RPMI8226 (cell line): ENCODE measurements around the gene RHBDF2.

Source experiments
- DNase-seq: peaks from one replicate; pipeline ENCODE4 v3.0.0-alpha.2; 2015

RHBDF2 gene

DNA sequence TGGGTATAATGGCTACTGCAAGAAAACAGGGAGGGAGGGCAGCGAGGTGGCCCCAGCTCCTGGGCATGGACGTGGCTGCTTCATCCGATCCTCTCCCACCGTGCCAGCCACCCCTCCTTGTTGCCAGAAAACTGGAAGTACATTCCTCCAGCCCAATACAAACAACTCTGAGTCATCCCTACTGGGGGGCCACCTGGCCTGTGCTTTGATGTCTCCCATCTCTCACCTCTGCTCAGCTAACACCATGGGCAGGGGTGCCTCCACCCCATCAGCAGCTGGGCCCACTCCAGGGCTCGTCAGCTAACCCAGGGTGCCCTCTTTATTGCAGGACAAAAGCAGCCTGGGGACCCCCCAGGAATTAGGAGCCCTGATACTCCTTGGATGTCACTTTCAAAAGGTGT is 2.0 kb downstream of the RHBDF2 start:
- no peak for DNase-seq

DNA sequence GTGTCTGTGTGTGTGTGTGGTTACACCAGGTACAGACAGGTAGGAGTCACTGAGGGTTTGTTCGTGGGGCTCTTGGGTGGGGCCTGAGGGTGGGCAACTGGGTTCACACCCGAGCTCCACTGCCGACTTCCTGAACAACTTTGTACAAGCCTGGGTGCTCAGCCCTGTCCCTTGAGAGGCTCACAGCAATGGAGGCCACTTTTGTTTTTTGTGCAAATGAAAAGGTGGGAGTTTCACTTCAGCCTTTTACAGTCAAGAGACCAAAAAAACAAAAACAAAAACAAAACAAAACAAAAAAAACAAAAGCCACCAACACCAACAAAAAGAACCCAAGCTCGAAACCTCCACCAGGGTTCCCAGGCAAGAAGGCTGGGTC is 2.4 kb downstream of the RHBDF2 start:
- DNase-seq, result peak; percentile 32

DNA sequence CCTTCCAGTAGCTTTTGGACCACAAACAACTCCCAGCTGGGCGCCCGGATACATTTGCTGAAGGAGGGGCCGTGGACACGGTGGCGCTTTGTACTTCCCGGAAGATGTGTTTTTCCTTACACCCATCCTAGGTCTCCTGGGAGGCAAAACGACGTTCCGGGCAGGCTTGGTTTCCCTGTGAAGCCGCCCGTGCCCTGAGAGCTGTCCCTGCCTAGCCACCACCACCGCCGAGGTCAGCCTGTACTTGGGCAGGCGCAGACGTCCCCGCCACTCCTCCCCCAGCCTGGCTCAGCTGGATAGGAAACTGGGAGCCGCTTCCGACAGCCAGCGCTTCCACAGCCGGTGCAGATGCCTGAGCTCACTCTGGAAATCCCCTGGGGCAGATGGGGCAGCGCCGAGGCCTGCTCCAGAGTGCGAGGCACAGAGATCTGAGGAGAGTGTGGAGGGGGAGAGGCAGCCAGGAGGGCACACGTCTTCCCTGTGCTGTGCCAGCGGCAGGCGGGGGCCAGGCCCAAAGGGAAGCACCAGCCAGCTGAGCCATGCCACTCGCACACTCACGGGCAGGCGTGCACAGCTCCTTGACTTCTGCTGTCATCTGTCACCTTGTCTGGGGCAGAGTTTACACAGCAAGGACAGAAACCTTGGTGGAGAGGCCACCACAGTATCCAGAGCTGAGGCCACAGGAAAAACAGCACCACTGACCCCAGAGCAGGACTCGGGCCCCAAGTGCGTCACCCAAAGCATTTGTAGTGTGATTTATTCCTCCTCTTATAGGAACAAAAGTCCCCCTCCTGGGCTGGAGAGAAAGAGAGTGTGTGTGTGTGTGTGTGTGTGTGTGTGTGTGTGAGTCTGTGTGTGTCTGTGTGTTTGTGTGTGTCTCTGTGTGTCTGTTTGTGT is 3.0 kb downstream of the RHBDF2 start:
- peak; percentile 76 for DNase-seq

- no peak for DNase-seq
These were observed 3.6 kb downstream of the RHBDF2 start for GRCh38 chr17:76497699-76497978.

DNA sequence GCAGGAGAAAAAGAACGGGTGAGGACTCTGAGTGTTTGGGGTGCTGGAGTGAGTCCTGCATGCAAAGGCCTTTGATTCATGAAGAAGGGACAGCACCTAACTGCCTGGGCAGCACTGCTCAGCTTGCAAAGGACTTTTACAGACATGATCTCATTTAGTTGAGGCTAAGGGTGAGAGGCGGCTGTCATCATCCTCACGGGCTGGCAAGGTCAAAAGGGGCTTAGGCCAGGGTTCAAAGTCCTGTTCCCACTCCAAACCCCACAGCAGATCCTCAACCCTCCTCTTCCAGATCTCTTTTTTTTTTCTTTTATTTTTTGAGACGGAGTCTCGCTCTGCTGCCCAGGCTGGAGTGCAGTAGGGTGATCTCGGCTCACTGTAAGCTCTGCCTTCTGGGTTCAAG is 4.8 kb downstream of the RHBDF2 start:
- no peak for DNase-seq

DNA sequence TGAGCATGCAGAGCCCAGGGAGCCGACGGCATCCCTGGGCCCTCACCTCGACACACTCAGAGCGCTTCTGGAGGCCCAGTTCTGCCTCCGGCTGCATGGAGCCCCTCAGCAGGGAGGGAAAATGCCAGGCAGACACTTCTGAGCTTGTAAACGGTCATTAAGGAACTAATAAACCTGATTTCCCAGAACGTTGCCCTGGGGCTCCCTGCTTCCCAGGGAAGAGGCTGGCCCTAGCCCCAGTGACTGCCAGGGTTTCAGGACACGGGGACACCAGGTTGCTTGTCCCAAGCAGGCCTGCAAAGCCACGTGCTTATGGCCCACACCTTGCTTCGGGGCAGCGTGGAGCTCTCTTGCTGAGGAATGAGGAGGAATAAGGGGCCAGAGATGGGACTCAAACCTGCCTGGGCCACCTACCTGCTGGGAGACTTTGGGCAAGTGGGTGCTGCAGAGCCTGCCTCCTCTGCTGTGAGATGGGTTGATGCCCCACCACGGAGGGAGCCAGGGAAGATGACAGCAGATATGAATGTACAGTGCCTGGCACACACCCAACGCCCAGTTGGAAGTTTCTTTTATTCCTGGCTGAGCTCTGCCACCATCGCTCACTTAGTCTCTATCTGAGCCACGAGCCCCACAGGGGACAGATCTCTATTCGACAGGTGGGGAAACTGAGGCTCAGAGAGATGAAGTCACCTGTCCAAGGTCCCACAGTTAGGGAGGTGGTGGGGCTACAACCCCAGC is 5.4 kb downstream of the RHBDF2 start:
- DNase-seq, result no peak

GRCh38 chr17:76493505-76494167 is 7.6 kb downstream of the RHBDF2 start:
- DNase-seq, result no peak

DNA sequence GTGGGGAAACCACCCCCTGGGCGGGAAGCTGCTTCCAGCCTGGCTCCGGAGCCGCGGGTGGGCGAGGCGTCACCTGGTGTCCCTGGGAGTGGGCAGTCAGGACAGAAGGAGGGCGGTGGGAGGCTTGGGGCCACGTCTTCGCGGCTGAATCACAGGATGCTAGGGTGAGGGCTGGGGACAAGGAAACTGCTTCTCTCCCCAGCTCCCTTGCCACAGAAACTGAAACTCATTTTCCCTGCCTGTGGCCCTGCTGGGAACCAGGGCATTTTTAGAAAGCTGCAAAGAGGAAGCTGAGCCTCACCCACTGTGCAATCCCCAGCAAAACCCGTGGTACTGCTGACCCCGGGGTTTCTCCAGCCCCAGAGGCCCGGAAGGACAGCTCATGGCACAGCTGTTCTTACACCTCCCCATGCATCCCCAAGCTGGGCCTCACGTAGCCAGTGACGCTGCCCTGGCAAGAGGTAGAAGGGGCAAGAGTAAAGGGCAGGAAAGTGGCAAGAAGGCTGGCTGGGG is 8.2 kb downstream of the RHBDF2 start:
- DNase-seq, result peak; percentile 97

- DNase-seq, result peak; percentile 89
These were observed 8.9 kb downstream of the RHBDF2 start for GRCh38 chr17:76492123-76492988.

DNA sequence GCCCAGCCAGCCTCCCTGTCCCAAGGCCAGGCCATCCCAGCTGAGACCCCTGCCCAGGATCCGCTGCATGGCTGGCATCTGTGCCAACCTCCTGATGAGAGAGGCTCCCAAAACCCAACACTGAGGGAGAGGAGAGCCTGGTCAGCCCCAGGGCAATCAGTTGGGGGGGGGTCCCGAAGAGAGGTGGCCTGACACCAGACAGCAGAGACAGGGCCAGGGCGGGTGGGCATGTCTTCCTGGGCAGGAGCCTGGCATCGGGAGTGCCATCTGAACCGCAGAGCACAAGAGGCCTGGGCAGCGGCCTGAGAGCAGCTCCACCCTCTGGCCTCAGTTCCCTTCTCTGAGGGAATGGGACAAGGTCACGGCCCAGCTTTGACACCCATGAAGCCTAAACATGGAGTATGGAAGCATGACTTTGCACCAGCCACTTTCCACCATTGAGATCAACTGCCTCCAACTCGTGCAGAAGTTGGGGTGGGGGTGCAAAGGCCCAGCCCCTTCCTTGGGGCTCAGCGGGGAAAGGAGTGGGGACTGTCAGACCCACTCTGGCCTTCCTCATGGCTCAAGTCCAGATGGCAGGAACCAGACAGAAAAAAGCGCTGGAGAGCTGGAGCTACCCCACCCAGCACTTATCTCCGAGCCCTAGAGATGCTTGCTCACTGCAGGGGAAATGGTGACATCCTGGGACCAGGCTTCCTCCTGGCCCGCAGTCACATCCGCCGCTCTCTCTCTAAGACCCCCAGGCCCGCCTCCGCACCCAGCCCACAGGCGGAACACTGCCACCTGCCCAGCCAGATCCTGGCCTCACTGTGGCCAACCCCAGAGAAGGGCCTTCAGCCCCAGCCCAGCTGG is 9.7 kb downstream of the RHBDF2 start:
- peak; percentile 46 for DNase-seq

DNA sequence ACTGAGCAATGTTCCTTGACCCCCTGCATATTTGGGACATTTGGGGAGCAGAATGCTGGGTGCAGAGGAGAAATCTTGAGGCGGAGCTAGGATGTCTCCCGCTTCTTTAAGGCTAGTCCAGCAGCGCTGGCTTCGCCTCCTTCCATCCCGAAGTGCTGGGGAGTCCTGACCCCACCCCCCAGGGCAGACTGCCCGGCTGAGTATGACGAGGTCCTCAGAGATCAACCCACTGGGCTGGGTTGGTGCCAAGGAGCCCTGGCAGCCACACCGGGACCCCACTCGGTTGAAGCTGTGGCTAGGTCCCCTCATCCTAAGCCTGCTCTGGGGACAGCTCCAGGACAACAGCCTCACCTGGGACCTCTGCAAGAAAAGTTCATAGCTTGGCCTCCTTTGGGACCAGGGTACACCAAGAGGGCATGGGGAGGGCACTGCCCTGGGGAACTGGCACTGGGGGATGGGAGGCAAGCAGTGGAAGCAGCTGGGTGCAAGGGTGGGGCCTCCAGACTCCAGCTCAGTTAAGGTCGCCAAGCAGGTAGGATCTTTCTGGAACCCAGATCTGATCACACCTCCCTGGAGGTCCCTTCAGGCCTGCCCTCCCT is 11.0 kb downstream of the RHBDF2 start:
- peak; percentile 43 for DNase-seq

GRCh38 chr17:76487451-76488192 is 13.6 kb downstream of the RHBDF2 start:
- DNase-seq, result no peak

GRCh38 chr17:76485569-76485968 is 15.7 kb downstream of the RHBDF2 start:
- DNase-seq, result no peak

DNA sequence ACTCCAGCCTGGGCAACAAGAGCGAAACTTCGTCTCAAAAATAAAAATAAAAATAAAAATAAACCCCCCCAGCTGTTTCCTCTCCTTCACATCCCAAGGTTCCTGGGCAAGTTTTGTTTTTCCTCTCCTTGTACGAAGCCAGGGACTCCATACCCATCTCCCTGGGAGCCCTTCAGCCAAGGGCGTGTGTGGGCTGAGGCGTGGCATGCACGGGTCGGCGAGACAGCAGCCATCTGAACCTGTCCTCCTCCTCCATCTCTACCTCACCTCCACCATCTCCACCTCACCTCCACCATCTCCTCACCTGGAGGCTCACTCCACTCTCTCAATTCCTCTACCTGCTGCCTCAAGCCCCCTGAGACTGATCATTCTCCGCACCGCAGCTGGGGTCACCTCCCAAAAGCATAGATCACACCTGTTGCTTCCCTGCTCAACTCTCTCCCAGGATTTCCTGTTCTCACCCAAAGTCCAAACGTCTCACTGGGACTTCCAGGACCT is 16.9 kb downstream of the RHBDF2 start:
- no peak for DNase-seq

DNA sequence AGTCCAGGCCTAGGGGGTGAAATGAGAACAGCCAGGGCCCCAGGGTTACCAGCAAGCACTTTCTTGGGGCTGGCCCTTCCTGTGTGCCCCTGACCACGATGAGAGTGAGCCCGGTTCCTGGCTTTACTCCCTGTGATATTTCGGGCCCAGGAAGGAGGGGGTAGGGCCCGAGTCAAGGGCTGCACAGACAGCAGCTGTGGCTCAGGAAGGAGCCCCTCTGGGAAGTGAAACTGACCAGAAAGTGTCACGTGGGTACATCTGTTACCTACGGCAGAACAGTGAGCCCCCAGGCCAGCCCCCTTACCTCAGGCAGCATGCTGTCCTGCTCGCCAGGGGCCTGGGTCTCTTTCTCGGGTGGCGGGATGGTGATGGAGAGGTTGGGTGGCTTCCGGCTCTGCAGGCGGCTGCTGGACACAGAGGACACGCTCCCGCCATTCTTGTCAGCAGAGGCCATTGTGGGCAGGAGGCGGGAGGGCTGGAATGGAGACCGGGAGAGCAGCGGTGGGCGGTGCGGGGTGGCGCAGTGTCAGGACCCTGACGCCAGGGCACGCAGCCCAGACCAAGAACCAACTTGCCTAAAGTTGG is 20.1 kb downstream of the RHBDF2 start:
- peak; percentile 91 for DNase-seq

DNA sequence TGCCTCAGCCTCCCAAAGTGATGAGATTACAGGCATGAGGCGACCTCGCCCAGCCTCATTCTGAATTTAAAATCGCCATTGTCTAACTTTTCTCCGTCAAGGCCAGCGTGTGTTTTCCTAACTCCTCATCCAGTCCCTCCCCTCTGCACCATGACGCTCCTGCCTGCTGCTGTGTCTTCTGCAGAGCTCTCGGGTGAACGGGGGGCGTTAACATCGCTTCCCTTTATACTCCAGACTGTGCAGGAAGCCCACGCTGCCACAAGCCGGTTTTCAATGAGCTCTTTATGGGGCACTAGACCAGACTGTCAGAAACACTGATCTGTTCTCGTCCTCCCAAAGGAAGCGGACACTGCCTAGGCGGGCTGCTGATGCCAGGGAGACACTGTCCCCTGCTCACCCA is 20.6 kb downstream of the RHBDF2 start:
- DNase-seq, result no peak

DNA sequence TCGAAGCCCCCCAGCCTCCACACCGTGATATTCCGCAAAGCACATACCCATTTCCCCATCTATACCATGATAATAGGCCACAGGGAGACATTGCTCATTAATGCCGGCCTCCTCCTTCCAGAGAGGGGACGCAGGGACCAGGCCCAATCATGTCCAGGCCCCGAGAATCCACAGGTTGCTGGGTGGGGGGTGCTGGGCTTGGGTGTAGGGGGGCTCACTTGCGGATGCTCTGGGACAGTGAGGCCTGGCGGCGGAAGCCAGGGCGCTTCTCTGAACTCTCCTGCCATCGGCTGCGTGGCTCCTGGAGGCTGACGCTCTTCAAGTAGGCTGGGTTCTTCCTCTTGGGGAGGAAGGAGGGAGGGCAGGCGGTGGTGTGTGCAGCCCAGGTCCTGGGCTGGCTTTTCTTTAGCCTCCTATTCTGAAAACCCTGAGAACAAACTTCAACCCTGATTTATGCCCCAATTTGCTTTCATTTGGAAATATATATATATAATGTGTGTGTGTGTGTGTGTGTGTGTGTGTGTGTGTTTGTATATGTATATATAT is 21.6 kb downstream of the RHBDF2 start:
- no peak for DNase-seq

- no peak for DNase-seq
These were observed 22.3 kb downstream of the RHBDF2 start for GRCh38 chr17:76478730-76479514.

- DNase-seq, result no peak
These were observed 23.1 kb downstream of the RHBDF2 start for GRCh38 chr17:76478097-76478496.
